Measurements from ENCODE around the gene KRT74. TPM values are rescaled to one million over a fixed set of nuclear protein-coding genes. Genes with fewer than 3 reads are reported as not detected.

KRT74 gene
- total and polyA plus RNA-seq, 9 of the 15 experiments (the other 6 are each of a cell fraction or from before 2014, with no cell fraction given) = not detected

GRCh38 chr12:52530366-52530765 lies 43.3 kb downstream of the KRT74 start:
- 0% methylated on average over 2 of the region's 2 CpGs for WGBS (ENCODE audit: insufficient coverage, low coverage, missing lambda C conversion rate)
- Histone ChIP-seq H3K9ac (ENCODE audit: insufficient read depth in 1 of 2, low read depth in 2 of 2, low read length in 2 of 2) (no peak overlapping the region), H3K4me1 (replicated peaks in 1 of 2; ENCODE audit: control insufficient read depth in 2 of 2, insufficient read depth in 2 of 2, low read length in 2 of 2) (no peaks in the 10 kb centered on the region), H3K79me2 (ENCODE audit: control insufficient read depth, insufficient read depth, low read length) (no peaks in the 10 kb centered on the region), H4K20me1 (replicated peaks; ENCODE audit: control insufficient read depth, insufficient read depth, low read length) (peaks cover 5% of the 10 kb centered on the region; the same call in 1 of the 2 replicates), H3K9me1 (ENCODE audit: control insufficient read depth, insufficient read depth, low read length) (no peaks in the 10 kb centered on the region), H2AFZ (ENCODE audit: low read depth, low read length) (no peak overlapping the region), H3K4me3 (no peak overlapping the region), H3K27ac (ENCODE audit: extremely low read depth, low read depth, low read length) (no peak overlapping the region), H3K4me2 (ENCODE audit: insufficient read depth, low read length) (no peak overlapping the region), H3K36me3 (ENCODE audit: control insufficient read depth, insufficient read depth, low read length) (no peaks in the 10 kb centered on the region), H3K9me3 (replicated peaks; ENCODE audit: control insufficient read depth, insufficient read depth, low read depth, low read length) (no peaks in the 10 kb centered on the region), H3K27me3 (ENCODE audit: control insufficient read depth in 2 of 2, insufficient read depth in 2 of 2, low read length in 2 of 2) (peaks cover 5 to 44% of the 10 kb centered on the region in 2 experiments; a peak in 4 of 5 replicates)
- POLR2A ChIA-PET = interaction anchor here (0.7 kb wide), 1 partner anchor 9 kb away, joined by 3 read pairs; no protein-coding TSS in a partner anchor
- in situ Hi-C loops (cut with MboI) (no loop called here), intact Hi-C loops (cut with micrococcal nuclease) (no loop called here)
- DNase-seq (ENCODE audit: extremely low read depth in 1 of 4, low spot score in 3 of 4) = no peak
- no TSS peak for BruUV-seq (replicated peaks)
- no peak for ATAC-seq
- CTCF ChIA-PET (ENCODE audit: low intra/inter-chr PET ratio) = no interaction called here
- FAIRE-seq = no peak
- TF ChIP-seq SRSF3 (IDR thresholded peaks at IDR 0.05; ENCODE audit: insufficient read depth, low read length) (no peak), ZNF639 (CRISPR knock-in tag; conservative IDR thresholded peaks at IDR 0.05 in 1 of 2, IDR thresholded peaks at IDR 0.05 in 1 of 2) (no peak), MEIS2 (IDR thresholded peaks at IDR 0.05; ENCODE audit: partially characterized antibody) (no peak), CCNT2 (IDR thresholded peaks at IDR 0.05; ENCODE audit: borderline replicate concordance, extremely low read depth, insufficient read length, low read depth, low read length) (no peak), ZNF717 (CRISPR knock-in tag; IDR thresholded peaks at IDR 0.05) (no peak)
